ENCODE measurements around the gene UNC13C. TPM values are rescaled to one million over a fixed set of nuclear protein-coding genes. Genes with fewer than 3 reads are reported as not detected.

Gene UNC13C
- total and polyA plus RNA-seq, 2 experiments from 2014 or later: 0.92 to 10.3 TPM

DNA sequence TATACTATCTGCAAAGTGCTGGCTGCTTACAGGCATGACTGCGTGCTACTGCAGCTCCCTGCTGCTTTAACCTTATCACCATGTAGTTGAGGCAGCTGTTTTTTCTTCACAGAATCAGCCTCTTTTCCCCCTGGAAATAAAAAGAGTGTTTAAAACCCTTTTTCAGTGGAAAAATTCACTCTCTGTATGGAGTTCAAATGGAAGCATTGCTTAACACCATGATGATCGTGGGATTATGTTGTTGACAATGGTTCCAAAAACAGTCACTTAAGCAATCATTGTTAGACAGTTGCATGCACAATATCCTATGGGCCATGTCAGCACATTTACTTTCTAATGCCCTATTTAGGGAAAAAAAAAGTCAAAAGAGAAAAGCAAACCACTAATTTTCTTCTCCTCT, 536.4 kb downstream of the UNC13C start:
- no peaks in the 10 kb centered on the region for H4K20me1 ChIP-seq (ENCODE audit: insufficient read depth, poor library complexity, severe bottlenecking)
- no peak overlapping the region for H3K4me2 ChIP-seq
- H3K27ac ChIP-seq: no peak overlapping the region
- no peak overlapping the region for H3K4me3 ChIP-seq
- H3K36me3 ChIP-seq (replicated peaks; ENCODE audit: insufficient read depth, low read depth): no peaks in the 10 kb centered on the region
- H3K27me3 ChIP-seq: no peaks in the 10 kb centered on the region
- no peak overlapping the region for H2AFZ ChIP-seq
- TF ChIP-seq EZH2 (IDR thresholded peaks at IDR 0.05; ENCODE audit: borderline replicate concordance): no peak
- TF ChIP-seq, protein P1, sequence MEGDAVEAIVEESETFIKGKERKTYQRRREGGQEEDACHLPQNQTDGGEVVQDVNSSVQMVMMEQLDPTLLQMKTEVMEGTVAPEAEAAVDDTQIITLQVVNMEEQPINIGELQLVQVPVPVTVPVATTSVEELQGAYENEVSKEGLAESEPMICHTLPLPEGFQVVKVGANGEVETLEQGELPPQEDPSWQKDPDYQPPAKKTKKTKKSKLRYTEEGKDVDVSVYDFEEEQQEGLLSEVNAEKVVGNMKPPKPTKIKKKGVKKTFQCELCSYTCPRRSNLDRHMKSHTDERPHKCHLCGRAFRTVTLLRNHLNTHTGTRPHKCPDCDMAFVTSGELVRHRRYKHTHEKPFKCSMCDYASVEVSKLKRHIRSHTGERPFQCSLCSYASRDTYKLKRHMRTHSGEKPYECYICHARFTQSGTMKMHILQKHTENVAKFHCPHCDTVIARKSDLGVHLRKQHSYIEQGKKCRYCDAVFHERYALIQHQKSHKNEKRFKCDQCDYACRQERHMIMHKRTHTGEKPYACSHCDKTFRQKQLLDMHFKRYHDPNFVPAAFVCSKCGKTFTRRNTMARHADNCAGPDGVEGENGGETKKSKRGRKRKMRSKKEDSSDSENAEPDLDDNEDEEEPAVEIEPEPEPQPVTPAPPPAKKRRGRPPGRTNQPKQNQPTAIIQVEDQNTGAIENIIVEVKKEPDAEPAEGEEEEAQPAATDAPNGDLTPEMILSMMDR (IDR thresholded peaks at IDR 0.05; ENCODE audit: poor library complexity): no peak
- no peak for TF ChIP-seq EZH2phosphoT487 (IDR thresholded peaks at IDR 0.05; ENCODE audit: low read depth, severe bottlenecking, unreplicated experiment)
- H3K79me2 ChIP-seq: no peaks in the 10 kb centered on the region
- WGBS (ENCODE audit: low lambda C conversion rate, missing lambda C conversion rate): 62% methylated on average over 2 of the region's 2 CpGs
- no peaks in the 10 kb centered on the region for H3K9me3 ChIP-seq (ENCODE audit: low read depth)
- no peaks in the 10 kb centered on the region for H3K4me1 ChIP-seq (ENCODE audit: insufficient read depth)
- no peak for DNase-seq (ENCODE audit: low spot score)
- H3K9me2 ChIP-seq (replicated peaks; ENCODE audit: insufficient read depth): no peaks in the 10 kb centered on the region

DNA sequence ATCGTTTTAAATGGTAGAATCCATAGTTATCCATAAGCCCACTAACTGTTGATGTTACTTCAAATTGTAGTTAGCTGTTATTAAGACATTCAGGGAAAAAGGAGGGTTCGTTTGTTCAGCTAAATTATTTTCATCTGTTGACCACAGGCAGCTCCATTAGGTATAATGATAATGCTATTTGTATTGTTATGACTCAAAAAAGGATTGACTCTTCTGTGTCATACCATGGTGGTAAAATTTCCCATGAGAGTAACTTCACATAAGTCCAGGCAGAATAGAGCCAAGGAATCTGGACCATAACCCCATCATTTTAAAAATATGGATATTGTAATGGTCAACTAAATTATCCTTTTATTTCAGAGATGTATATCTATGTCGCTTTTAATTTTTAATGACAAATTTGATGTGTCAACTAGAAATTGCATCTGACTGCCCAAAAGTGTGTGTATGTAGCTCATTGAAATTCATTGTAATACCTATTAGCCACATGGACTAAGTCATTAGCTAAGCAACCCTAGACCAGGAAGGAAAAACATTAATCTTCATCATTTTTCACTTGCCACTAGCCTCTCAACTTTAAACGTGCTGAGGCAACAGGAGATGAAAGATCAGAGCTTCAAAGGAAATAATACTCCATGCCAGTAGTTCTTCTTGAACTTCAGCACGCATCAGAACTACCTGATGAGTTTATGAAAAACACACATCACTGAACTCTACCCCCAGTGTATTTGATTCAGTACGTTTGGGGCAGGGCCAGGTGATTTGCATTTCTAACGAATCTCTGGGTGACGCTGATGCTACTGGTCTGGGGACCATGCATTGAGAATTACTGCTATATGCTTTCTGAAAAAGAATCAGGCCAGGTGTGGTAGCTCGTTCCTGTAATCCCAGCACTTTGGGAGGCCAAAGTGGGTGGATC, 537.7 kb downstream of the UNC13C start:
- Histone ChIP-seq H3K9me3 (ENCODE audit: low read depth) (no peaks in the 10 kb centered on the region), H4K20me1 (ENCODE audit: insufficient read depth, poor library complexity, severe bottlenecking) (no peaks in the 10 kb centered on the region), H3K27me3 (no peaks in the 10 kb centered on the region), H3K36me3 (replicated peaks; ENCODE audit: insufficient read depth, low read depth) (no peaks in the 10 kb centered on the region), H3K9me2 (replicated peaks; ENCODE audit: insufficient read depth) (no peaks in the 10 kb centered on the region), H3K27ac (no peak overlapping the region), H3K4me1 (ENCODE audit: insufficient read depth) (no peaks in the 10 kb centered on the region), H3K4me2 (no peak overlapping the region), H3K79me2 (no peaks in the 10 kb centered on the region), H2AFZ (no peak overlapping the region), H3K4me3 (no peak overlapping the region)
- DNase-seq (ENCODE audit: low spot score): no peak
- TF ChIP-seq EZH2 (IDR thresholded peaks at IDR 0.05; ENCODE audit: borderline replicate concordance) (no peak), EZH2phosphoT487 (IDR thresholded peaks at IDR 0.05; ENCODE audit: low read depth, severe bottlenecking, unreplicated experiment) (no peak)
- TF ChIP-seq, protein P1 (IDR thresholded peaks at IDR 0.05; ENCODE audit: poor library complexity): no peak
- 74% methylated on average over 9 of the region's 9 CpGs for WGBS (ENCODE audit: low lambda C conversion rate, missing lambda C conversion rate)

DNA sequence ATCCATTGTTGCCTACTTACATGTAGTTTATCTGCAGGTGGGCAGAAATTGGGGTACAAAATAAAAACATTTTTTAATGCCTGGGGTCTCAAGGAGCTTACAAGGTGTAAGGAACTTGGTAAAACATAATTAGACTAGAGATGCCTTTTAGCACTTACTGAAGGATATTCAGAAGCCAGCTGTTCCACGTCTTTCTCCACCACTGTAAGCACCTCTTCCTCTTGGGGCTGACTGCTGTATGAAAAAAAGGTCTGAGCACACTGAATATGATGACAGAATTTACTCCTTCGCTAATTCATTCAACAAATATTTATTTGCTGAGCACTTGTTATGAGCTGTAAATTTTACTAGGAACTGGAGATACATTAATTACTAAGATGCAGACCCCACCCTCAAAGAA, 539.1 kb downstream of the UNC13C start:
- Histone ChIP-seq H3K9me2 (replicated peaks; ENCODE audit: insufficient read depth) (no peaks in the 10 kb centered on the region), H3K79me2 (no peaks in the 10 kb centered on the region), H3K9me3 (ENCODE audit: low read depth) (no peaks in the 10 kb centered on the region), H3K4me1 (ENCODE audit: insufficient read depth) (no peaks in the 10 kb centered on the region), H3K27me3 (no peaks in the 10 kb centered on the region), H2AFZ (no peak overlapping the region), H4K20me1 (ENCODE audit: insufficient read depth, poor library complexity, severe bottlenecking) (no peaks in the 10 kb centered on the region), H3K4me3 (no peak overlapping the region), H3K36me3 (replicated peaks; ENCODE audit: insufficient read depth, low read depth) (no peaks in the 10 kb centered on the region), H3K4me2 (no peak overlapping the region), H3K27ac (no peak overlapping the region)
- WGBS (ENCODE audit: low lambda C conversion rate, missing lambda C conversion rate): 30% methylated on average over 2 of the region's 2 CpGs
- no peak for DNase-seq (ENCODE audit: low spot score)
- TF ChIP-seq EZH2 (IDR thresholded peaks at IDR 0.05; ENCODE audit: borderline replicate concordance) (no peak), EZH2phosphoT487 (IDR thresholded peaks at IDR 0.05; ENCODE audit: low read depth, severe bottlenecking, unreplicated experiment) (no peak)
- TF ChIP-seq, protein P1 (IDR thresholded peaks at IDR 0.05; ENCODE audit: poor library complexity): no peak
